GM19328 (cell line): ENCODE measurements around the gene TRAPPC5.

Source experiments
- ATAC-seq: cut with Tn5 transposase; IDR thresholded peaks from one replicate; pipeline ENCODE4 v1.9.1; 2021; ENCODE audit warnings: mild to moderate bottlenecking, moderate library complexity; ENCODE audit not compliant: unreplicated experiment

TRAPPC5 gene

GRCh38 chr19:7729831-7730285 lies 49.2 kb downstream of the TRAPPC5 start:
- no peak for ATAC-seq

- ATAC-seq: no peak
Measured at GRCh38 chr19:7730286-7731217, 49.9 kb downstream of the TRAPPC5 start.

GRCh38 chr19:7731218-7731595 lies 50.6 kb downstream of the TRAPPC5 start:
- no peak for ATAC-seq

GRCh38 chr19:7731615-7732014 lies 51.0 kb downstream of the TRAPPC5 start:
- no peak for ATAC-seq

GRCh38 chr19:7732045-7732444 lies 51.4 kb downstream of the TRAPPC5 start, which contains the start of gene CLEC4G:
CLEC4G (minus strand) TSS chr19:7732110; CDS start chr19:7732102, 8 bp downstream.
- ATAC-seq: no peak

GRCh38 chr19:7733376-7733775 lies 52.7 kb downstream of the TRAPPC5 start:
- no peak for ATAC-seq

GRCh38 chr19:7734220-7735203 lies 53.9 kb downstream of the TRAPPC5 start:
- ATAC-seq: no peak

GRCh38 chr19:7736148-7736547 lies 55.5 kb downstream of the TRAPPC5 start:
- ATAC-seq: no peak

- ATAC-seq: no peak
Measured at GRCh38 chr19:7737215-7737614, 56.6 kb downstream of the TRAPPC5 start.
